HepG2 (cell line): ENCODE results near the gene MRPL10. TPM values are rescaled to one million over a fixed set of nuclear protein-coding genes. Genes with fewer than 3 reads are reported as not detected.

Source experiments
- ARNT ChIP-seq: fragments of 450-650 bp; IDR thresholded peaks from 2 replicates; pipeline ENCODE4 v1.6.1; 2017
- ATF7-NPFF ChIP-seq: sonication (generic); formaldehyde crosslinking; IDR thresholded peaks from 2 replicates; pipeline ENCODE4 v1.8.1; 2023; ENCODE audit warnings: mild to moderate bottlenecking, low read depth, missing genetic modification reagents, moderate library complexity
- FOXK2 ChIP-seq: fragments of 450-650 bp; IDR thresholded peaks from 2 replicates; pipeline ENCODE4 v1.6.1; 2016
- GLI4 ChIP-seq: sonication (generic); formaldehyde crosslinking; IDR thresholded peaks from 2 replicates; pipeline ENCODE4 v1.5.1; 2020; ENCODE audit warnings: missing genetic modification reagents, mild to moderate bottlenecking, moderate library complexity, borderline replicate concordance
- HHEX ChIP-seq: IDR thresholded peaks from 2 replicates; pipeline ENCODE4 v1.6.1; 2016; ENCODE audit warnings: control low read depth
- HOXA7 ChIP-seq: sonication (generic); formaldehyde crosslinking; IDR thresholded peaks from 2 replicates; pipeline ENCODE4 v1.8.1; 2022; ENCODE audit warnings: mild to moderate bottlenecking, missing genetic modification reagents, moderate library complexity
- IKZF1 ChIP-seq: fragments of 450-650 bp; IDR thresholded peaks from 2 replicates; pipeline ENCODE4 v1.7.1; 2016
- NCOA2 ChIP-seq: sonication (generic); formaldehyde crosslinking; IDR thresholded peaks from 2 replicates; pipeline ENCODE4 v1.8.0; 2022; ENCODE audit warnings: inconsistent platforms
- PCBP2 ChIP-seq: fragments of 200-400 bp; formaldehyde crosslinking; optimal IDR thresholded peaks from 2 replicates; pipeline ENCODE3; 2018; ENCODE audit warnings: low read length, low read depth; ENCODE audit not compliant: poor library complexity, severe bottlenecking
- POLR2A ChIP-seq, 2 experiments: IDR thresholded peaks; 2 replicates each; pipeline ENCODE4 v1.6.1; 2011; ENCODE audit warnings: low read depth in 2 of 2, low read length in 2 of 2, mild to moderate bottlenecking in 1 of 2, moderate library complexity in 1 of 2; ENCODE audit not compliant: insufficient read depth in 1 of 2
- RARA ChIP-seq: IDR thresholded peaks from 2 replicates; pipeline ENCODE4 v1.6.1; 2016; ENCODE audit warnings: missing genetic modification reagents, missing compliant biosample characterization
- REL ChIP-seq: sonication (generic); formaldehyde crosslinking; conservative IDR thresholded peaks from 2 replicates; pipeline ENCODE4 v1.8.0; 2022; ENCODE audit warnings: mild to moderate bottlenecking, missing genetic modification reagents, moderate library complexity
- RORA ChIP-seq: sonication (generic); formaldehyde crosslinking; IDR thresholded peaks from 2 replicates; pipeline ENCODE4 v1.5.0; 2020; ENCODE audit warnings: mild to moderate bottlenecking, missing genetic modification reagents, moderate library complexity
- U2AF1 ChIP-seq: fragments of 200-400 bp; formaldehyde crosslinking; optimal IDR thresholded peaks from 2 replicates; pipeline ENCODE3; 2017; ENCODE audit warnings: mild to moderate bottlenecking, low read depth, low read length
- ZNF225 ChIP-seq: sonication (generic); formaldehyde crosslinking; IDR thresholded peaks from 2 replicates; pipeline ENCODE4 v1.4.0; 2020; ENCODE audit warnings: mild to moderate bottlenecking, missing genetic modification reagents
- ZNF468 ChIP-seq: sonication (generic); formaldehyde crosslinking; IDR thresholded peaks from 2 replicates; pipeline ENCODE4 v1.8.0; 2022; ENCODE audit warnings: mild to moderate bottlenecking, moderate library complexity, missing genetic modification reagents
- ZNF530 ChIP-seq: sonication (generic); formaldehyde crosslinking; IDR thresholded peaks from 2 replicates; pipeline ENCODE4 v1.5.0; 2020; ENCODE audit warnings: low read depth, mild to moderate bottlenecking, missing genetic modification reagents
- ZNF558 ChIP-seq: sonication (generic); formaldehyde crosslinking; IDR thresholded peaks from 2 replicates; pipeline ENCODE4 v1.9.0; 2022; ENCODE audit warnings: mild to moderate bottlenecking, missing genetic modification reagents, borderline replicate concordance
- ZNF678 ChIP-seq: sonication (generic); formaldehyde crosslinking; IDR thresholded peaks from 2 replicates; pipeline ENCODE4 v1.4.0; 2020; ENCODE audit warnings: mild to moderate bottlenecking, missing genetic modification reagents
- ZNF709 ChIP-seq: sonication (generic); formaldehyde crosslinking; IDR thresholded peaks from 2 replicates; pipeline ENCODE4 v1.5.0; 2020; ENCODE audit warnings: mild to moderate bottlenecking, missing genetic modification reagents
- ZNF720 ChIP-seq: sonication (generic); formaldehyde crosslinking; IDR thresholded peaks from 2 replicates; pipeline ENCODE4 v1.4.0; 2020; ENCODE audit warnings: missing genetic modification reagents
- ZNF776 ChIP-seq: sonication (generic); formaldehyde crosslinking; IDR thresholded peaks from 2 replicates; pipeline ENCODE4 v1.4.0; 2020; ENCODE audit warnings: mild to moderate bottlenecking, missing genetic modification reagents
- ZNF891 ChIP-seq: sonication (generic); formaldehyde crosslinking; IDR thresholded peaks from 2 replicates; pipeline ENCODE4 v1.5.0; 2020; ENCODE audit warnings: mild to moderate bottlenecking, missing genetic modification reagents
- polyA plus RNA-seq, 8 experiments: library from polyadenylated mRNA; depleted of rRNA in 3 of 8; stranded (reverse) in 7 of 8; unstranded in 1 of 8; fragments of >200 nt; fragmentation: Illumina TruSeq in 4 of 8; extraction: Trizol in 4 of 8; gene quantifications; 2 replicates each; pipeline versions ENCODE4 v1.2.1 to v1.2.3, GENCODE V29; 2011 to 2016; ENCODE audit warnings: low read depth in 4 of 8, missing spikeins in 1 of 8, mixed read lengths in 1 of 8; ENCODE audit not compliant: insufficient read depth in 1 of 8
- total RNA-seq, 5 experiments: library from RNA; depleted of rRNA; stranded (reverse); fragments of >200 nt; fragmentation: Illumina TruSeq; extraction: Trizol; gene quantifications; 2 replicates each; pipeline ENCODE4 v1.2.3, GENCODE V29; 2016; ENCODE audit warnings: low read depth in 1 of 5
- TF ChIP-seq, protein P1 (sequence below): sonication (generic); formaldehyde crosslinking; IDR thresholded peaks from 2 replicates; pipeline ENCODE4 v1.4.0; 2020; ENCODE audit warnings: low read depth, missing genetic modification reagents
- TF ChIP-seq, protein P2 (sequence below): sonication (generic); formaldehyde crosslinking; IDR thresholded peaks from 2 replicates; pipeline ENCODE4 v1.9.0; 2022; ENCODE audit warnings: missing genetic modification reagents, mild to moderate bottlenecking, borderline replicate concordance
- TF ChIP-seq, protein P3 (sequence below): sonication (generic); formaldehyde crosslinking; IDR thresholded peaks from 2 replicates; pipeline ENCODE4 v1.8.1; 2023; ENCODE audit warnings: mild to moderate bottlenecking, missing genetic modification reagents, borderline replicate concordance

MRPL10 gene
- total and polyA plus RNA-seq, 2 of the 13 experiments (the other 11 are each of a cell fraction or from before 2014, with no cell fraction given), result 56.7 to 149 TPM

- TF ChIP-seq, protein P1, sequence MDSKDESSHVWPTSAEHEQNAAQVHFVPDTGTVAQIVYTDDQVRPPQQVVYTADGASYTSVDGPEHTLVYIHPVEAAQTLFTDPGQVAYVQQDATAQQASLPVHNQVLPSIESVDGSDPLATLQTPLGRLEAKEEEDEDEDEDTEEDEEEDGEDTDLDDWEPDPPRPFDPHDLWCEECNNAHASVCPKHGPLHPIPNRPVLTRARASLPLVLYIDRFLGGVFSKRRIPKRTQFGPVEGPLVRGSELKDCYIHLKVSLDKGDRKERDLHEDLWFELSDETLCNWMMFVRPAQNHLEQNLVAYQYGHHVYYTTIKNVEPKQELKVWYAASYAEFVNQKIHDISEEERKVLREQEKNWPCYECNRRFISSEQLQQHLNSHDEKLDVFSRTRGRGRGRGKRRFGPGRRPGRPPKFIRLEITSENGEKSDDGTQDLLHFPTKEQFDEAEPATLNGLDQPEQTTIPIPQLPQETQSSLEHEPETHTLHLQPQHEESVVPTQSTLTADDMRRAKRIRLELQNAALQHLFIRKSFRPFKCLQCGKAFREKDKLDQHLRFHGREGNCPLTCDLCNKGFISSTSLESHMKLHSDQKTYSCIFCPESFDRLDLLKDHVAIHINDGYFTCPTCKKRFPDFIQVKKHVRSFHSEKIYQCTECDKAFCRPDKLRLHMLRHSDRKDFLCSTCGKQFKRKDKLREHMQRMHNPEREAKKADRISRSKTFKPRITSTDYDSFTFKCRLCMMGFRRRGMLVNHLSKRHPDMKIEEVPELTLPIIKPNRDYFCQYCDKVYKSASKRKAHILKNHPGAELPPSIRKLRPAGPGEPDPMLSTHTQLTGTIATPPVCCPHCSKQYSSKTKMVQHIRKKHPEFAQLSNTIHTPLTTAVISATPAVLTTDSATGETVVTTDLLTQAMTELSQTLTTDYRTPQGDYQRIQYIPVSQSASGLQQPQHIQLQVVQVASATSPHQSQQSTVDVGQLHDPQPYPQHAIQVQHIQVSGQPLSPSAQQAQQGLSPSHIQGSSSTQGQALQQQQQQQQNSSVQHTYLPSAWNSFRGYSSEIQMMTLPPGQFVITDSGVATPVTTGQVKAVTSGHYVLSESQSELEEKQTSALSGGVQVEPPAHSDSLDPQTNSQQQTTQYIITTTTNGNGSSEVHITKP (CRISPR knock-in tag), result peak; percentile 91
- TF ChIP-seq ZNF225 (CRISPR knock-in tag) (peak; percentile 88; the same call in 1 of the 2 replicates), PCBP2 (no peak), ZNF720 (CRISPR knock-in tag) (no peak), RARA (CRISPR knock-in tag) (0 out of 2 replicates have a peak, but pooled peaks have one; percentile 19), ATF7-NPFF (CRISPR knock-in tag) (no peak), FOXK2 (no peak), POLR2A (IDR thresholded peaks at IDR 0.05; ENCODE audit: insufficient read depth in 1 of 2, low read depth in 2 of 2, low read length in 2 of 2) (peak; percentile 96 to 98), ZNF776 (CRISPR knock-in tag) (peak; percentile 65; the same call in 1 of the 2 replicates), HOXA7 (CRISPR knock-in tag) (no peak; the same call in 1 of the 2 replicates), HHEX (CRISPR knock-in tag) (no peak), RORA (no peak), U2AF1 (peak; percentile 20), ZNF468 (no peak), ZNF891 (CRISPR knock-in tag) (peak; percentile 94; the same call in 1 of the 2 replicates), NCOA2 (CRISPR knock-in tag) (peak; percentile 55; the same call in 1 of the 2 replicates), ZNF709 (CRISPR knock-in tag) (0 out of 2 replicates have a peak, but pooled peaks have one; percentile 78), GLI4 (CRISPR knock-in tag) (peak; percentile 90), ZNF678 (no peak), ARNT (no peak), ZNF558 (CRISPR knock-in tag) (peak; percentile 72; the same call in 1 of the 2 replicates), ZNF530 (CRISPR knock-in tag) (no peak), IKZF1 (no peak), REL (CRISPR knock-in tag) (no peak)
- TF ChIP-seq, protein P2, sequence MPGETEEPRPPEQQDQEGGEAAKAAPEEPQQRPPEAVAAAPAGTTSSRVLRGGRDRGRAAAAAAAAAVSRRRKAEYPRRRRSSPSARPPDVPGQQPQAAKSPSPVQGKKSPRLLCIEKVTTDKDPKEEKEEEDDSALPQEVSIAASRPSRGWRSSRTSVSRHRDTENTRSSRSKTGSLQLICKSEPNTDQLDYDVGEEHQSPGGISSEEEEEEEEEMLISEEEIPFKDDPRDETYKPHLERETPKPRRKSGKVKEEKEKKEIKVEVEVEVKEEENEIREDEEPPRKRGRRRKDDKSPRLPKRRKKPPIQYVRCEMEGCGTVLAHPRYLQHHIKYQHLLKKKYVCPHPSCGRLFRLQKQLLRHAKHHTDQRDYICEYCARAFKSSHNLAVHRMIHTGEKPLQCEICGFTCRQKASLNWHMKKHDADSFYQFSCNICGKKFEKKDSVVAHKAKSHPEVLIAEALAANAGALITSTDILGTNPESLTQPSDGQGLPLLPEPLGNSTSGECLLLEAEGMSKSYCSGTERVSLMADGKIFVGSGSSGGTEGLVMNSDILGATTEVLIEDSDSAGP, result peak; percentile 94
- TF ChIP-seq, protein P3, sequence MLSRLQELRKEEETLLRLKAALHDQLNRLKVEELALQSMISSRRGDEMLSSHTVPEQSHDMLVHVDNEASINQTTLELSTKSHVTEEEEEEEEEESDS (CRISPR knock-in tag), result no peak
Measured at GRCh38 chr17:47831003-47831933, at the start of gene MRPL10, which contains the start of gene LRRC46 (continued).
